ENCODE data around the gene CRYBB1. TPM values are rescaled to one million over a fixed set of nuclear protein-coding genes. Genes with fewer than 3 reads are reported as not detected.
"Not testable (repeated sequence)": the region's sequence is repeated elsewhere in the genome, so short reads cannot be mapped to it uniquely, and the experiment has no call there.

Gene CRYBB1
- polyA plus RNA-seq, 1 of the 3 experiments (the other 2 are of a cell fraction): 0.05 TPM

DNA sequence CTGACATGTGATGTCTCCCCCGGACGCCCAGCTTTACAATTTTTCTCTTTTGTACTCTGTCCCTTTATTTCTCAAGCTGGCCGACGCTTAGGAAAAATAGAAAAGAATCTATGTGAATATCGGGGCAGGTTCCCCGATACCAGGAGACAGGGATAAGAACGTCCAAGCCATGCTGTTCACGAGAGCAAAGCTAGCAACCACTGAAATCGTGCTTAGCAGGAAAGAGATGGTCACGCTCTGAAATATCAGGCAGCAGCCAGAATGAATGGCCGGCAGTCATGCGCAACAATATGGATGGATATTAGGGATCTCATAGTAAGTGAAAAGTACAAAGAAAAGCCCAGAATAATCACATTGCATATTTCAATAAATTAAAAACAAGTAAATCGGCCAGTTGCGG lies 3.5 kb downstream of the CRYBB1 start:
- H3K9me2 ChIP-seq: no peaks in the 10 kb centered on the region
- no peaks in the 10 kb centered on the region; the same call in 1 of the 2 replicates for H3K27me3 ChIP-seq (ENCODE audit: insufficient read depth)
- no peak overlapping the region for H3K27ac ChIP-seq (ENCODE audit: low read depth in 2 of 2, low read length in 1 of 2)
- H2AFZ ChIP-seq (ENCODE audit: low read depth): no peak overlapping the region
- peaks cover 11 to 27% of the 10 kb centered on the region in 2 experiments for H3K4me1 ChIP-seq (ENCODE audit: control insufficient read depth in 1 of 2, insufficient read depth in 2 of 2, low read depth in 1 of 2, low read length in 1 of 2)
- no peaks in the 10 kb centered on the region for H4K20me1 ChIP-seq (ENCODE audit: insufficient read depth)
- H3K9ac ChIP-seq: no peak overlapping the region
- CTCF ChIA-PET: no interaction called here
- H3K4me2 ChIP-seq: no peak overlapping the region
- TF ChIP-seq RXRA (IDR thresholded peaks at IDR 0.05; ENCODE audit: borderline replicate concordance, low read depth) (no peak), JUND (IDR thresholded peaks at IDR 0.05) (no peak), FOSL2 (IDR thresholded peaks at IDR 0.05; ENCODE audit: borderline replicate concordance, low read depth) (no peak), GATA2 (CRISPR knock-in tag; IDR thresholded peaks at IDR 0.05) (no peak), TAF1 (IDR thresholded peaks at IDR 0.05; ENCODE audit: borderline replicate concordance, low read depth, low read length) (no peak), GABPA (IDR thresholded peaks at IDR 0.05; ENCODE audit: low read depth) (no peak), SMC3 (IDR thresholded peaks at IDR 0.05; ENCODE audit: low read depth, low read length) (no peak), NFIC (IDR thresholded peaks at IDR 0.05; ENCODE audit: borderline replicate concordance) (no peak), EP300 (IDR thresholded peaks at IDR 0.05; ENCODE audit: borderline replicate concordance in 1 of 2, low read depth in 1 of 2, low read length in 1 of 2) (no peak)
- TF ChIP-seq, protein P1, sequence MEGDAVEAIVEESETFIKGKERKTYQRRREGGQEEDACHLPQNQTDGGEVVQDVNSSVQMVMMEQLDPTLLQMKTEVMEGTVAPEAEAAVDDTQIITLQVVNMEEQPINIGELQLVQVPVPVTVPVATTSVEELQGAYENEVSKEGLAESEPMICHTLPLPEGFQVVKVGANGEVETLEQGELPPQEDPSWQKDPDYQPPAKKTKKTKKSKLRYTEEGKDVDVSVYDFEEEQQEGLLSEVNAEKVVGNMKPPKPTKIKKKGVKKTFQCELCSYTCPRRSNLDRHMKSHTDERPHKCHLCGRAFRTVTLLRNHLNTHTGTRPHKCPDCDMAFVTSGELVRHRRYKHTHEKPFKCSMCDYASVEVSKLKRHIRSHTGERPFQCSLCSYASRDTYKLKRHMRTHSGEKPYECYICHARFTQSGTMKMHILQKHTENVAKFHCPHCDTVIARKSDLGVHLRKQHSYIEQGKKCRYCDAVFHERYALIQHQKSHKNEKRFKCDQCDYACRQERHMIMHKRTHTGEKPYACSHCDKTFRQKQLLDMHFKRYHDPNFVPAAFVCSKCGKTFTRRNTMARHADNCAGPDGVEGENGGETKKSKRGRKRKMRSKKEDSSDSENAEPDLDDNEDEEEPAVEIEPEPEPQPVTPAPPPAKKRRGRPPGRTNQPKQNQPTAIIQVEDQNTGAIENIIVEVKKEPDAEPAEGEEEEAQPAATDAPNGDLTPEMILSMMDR (IDR thresholded peaks at IDR 0.05): no peak
- H3K4me3 ChIP-seq (ENCODE audit: low read depth in 2 of 2, low read length in 1 of 2): no peak overlapping the region
- POLR2A ChIA-PET: no interaction called here
- H3K36me3 ChIP-seq (replicated peaks in 1 of 2; ENCODE audit: control insufficient read depth in 1 of 2, insufficient read depth in 2 of 2, low read length in 1 of 2): no peaks in the 10 kb centered on the region
- H3F3A ChIP-seq (replicated peaks; ENCODE audit: insufficient read depth): no peaks in the 10 kb centered on the region
- H3K79me2 ChIP-seq (ENCODE audit: insufficient read depth): no peaks in the 10 kb centered on the region
- WGBS (ENCODE audit: low lambda C conversion rate): 80% methylated on average over 14 of the region's 14 CpGs
- DNase-seq: no peak
- no peaks in the 10 kb centered on the region for H3K9me3 ChIP-seq

DNA sequence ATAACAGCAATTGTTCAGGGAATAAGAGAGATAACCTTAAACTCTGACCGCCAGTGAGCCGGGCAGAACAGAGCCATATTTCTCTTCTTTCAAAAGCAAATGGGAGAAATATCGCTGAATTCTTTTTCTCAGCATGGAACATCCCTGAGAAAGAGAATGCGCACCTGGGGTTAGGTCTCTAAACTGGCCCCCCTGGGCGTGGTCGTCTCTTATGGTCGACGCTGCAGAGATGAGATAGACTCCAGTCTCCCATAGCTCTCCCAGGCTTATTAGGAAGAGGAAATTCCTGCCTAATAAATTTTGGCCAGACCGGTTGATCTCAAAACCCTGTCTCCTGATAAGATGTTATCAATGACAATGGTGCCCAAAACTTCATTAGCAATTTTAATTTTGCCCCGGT lies 4.1 kb downstream of the CRYBB1 start:
- H3K27ac ChIP-seq (ENCODE audit: low read depth in 2 of 2, low read length in 1 of 2); H3K9me2 ChIP-seq: not testable (repeated sequence)

DNA sequence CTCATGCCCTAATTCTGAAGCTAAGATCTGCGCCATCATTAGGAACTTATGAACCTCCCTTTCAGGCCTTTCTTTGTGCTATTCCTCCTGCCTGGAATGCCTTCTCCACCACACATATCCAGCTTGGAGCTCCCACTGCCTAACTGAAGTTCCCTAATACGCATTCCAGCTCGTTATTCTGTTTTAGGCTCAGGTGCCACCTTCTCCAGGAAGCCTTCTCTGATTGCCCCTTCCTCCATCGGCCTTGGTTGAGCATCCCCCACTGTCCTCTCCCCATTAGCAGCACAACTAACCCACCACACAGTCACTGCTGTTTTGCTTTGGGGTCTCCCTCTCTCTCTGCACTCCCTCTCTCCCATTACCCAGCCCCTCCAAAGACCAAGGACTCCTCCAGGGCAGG lies 5.2 kb downstream of the CRYBB1 start:
- no peaks in the 10 kb centered on the region for H3K9me3 ChIP-seq
- ChIA-PET CTCF (no interaction called here), POLR2A (no interaction called here)
- 83% methylated on average over 4 of the region's 4 CpGs for WGBS (ENCODE audit: low lambda C conversion rate)
- H3K9me2 ChIP-seq: no peaks in the 10 kb centered on the region
- H3K79me2 ChIP-seq (ENCODE audit: insufficient read depth): no peaks in the 10 kb centered on the region
- no peak overlapping the region for H3K9ac ChIP-seq
- H3K27me3 ChIP-seq (ENCODE audit: insufficient read depth): no peaks in the 10 kb centered on the region; the same call in 1 of the 2 replicates
- no peak overlapping the region for H3K4me2 ChIP-seq
- no peak overlapping the region for H3K4me3 ChIP-seq (ENCODE audit: low read depth in 2 of 2, low read length in 1 of 2)
- no peak overlapping the region for H2AFZ ChIP-seq (ENCODE audit: low read depth)
- no peak for DNase-seq
- no peak overlapping the region for H3K27ac ChIP-seq (ENCODE audit: low read depth in 2 of 2, low read length in 1 of 2)
- peaks cover 11 to 19% of the 10 kb centered on the region in 2 experiments for H3K4me1 ChIP-seq (ENCODE audit: control insufficient read depth in 1 of 2, insufficient read depth in 2 of 2, low read depth in 1 of 2, low read length in 1 of 2)
- H3F3A ChIP-seq (replicated peaks; ENCODE audit: insufficient read depth): no peaks in the 10 kb centered on the region
- H3K36me3 ChIP-seq (replicated peaks in 1 of 2; ENCODE audit: control insufficient read depth in 1 of 2, insufficient read depth in 2 of 2, low read length in 1 of 2): no peaks in the 10 kb centered on the region
- no peaks in the 10 kb centered on the region for H4K20me1 ChIP-seq (ENCODE audit: insufficient read depth)
- TF ChIP-seq CHD2 (IDR thresholded peaks at IDR 0.05; ENCODE audit: low read length, partially characterized antibody) (no peak), YY1 (IDR thresholded peaks at IDR 0.05; ENCODE audit: low read depth) (no peak), EZH2phosphoT487 (IDR thresholded peaks at IDR 0.05; ENCODE audit: borderline replicate concordance, low read depth) (no peak), ELF1 (IDR thresholded peaks at IDR 0.05) (no peak), NFIC (IDR thresholded peaks at IDR 0.05; ENCODE audit: borderline replicate concordance) (no peak), TAF1 (IDR thresholded peaks at IDR 0.05; ENCODE audit: borderline replicate concordance, low read depth, low read length) (no peak), RFX5 (IDR thresholded peaks at IDR 0.05; ENCODE audit: low read length) (no peak), TEAD4 (IDR thresholded peaks at IDR 0.05; ENCODE audit: borderline replicate concordance, insufficient read depth) (no peak)
- TF ChIP-seq, protein P1 (IDR thresholded peaks at IDR 0.05): no peak
- TF ChIP-seq, protein P2, sequence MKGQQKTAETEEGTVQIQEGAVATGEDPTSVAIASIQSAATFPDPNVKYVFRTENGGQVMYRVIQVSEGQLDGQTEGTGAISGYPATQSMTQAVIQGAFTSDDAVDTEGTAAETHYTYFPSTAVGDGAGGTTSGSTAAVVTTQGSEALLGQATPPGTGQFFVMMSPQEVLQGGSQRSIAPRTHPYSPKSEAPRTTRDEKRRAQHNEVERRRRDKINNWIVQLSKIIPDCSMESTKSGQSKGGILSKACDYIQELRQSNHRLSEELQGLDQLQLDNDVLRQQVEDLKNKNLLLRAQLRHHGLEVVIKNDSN (IDR thresholded peaks at IDR 0.05; ENCODE audit: borderline replicate concordance, low read depth): no peak

More for the DNA sequence above, 4.1 kb downstream of the CRYBB1 start:
- H4K20me1 ChIP-seq (ENCODE audit: insufficient read depth); CTCF ChIA-PET; H2AFZ ChIP-seq (ENCODE audit: low read depth); H3K79me2 ChIP-seq (ENCODE audit: insufficient read depth); H3F3A ChIP-seq (replicated peaks; ENCODE audit: insufficient read depth); H3K9ac ChIP-seq; DNase-seq; H3K9me3 ChIP-seq; H3K4me3 ChIP-seq (ENCODE audit: low read depth in 2 of 2, low read length in 1 of 2); H3K36me3 ChIP-seq (replicated peaks in 1 of 2; ENCODE audit: control insufficient read depth in 1 of 2, insufficient read depth in 2 of 2, low read length in 1 of 2); H3K4me2 ChIP-seq; POLR2A ChIA-PET; H3K27me3 ChIP-seq (ENCODE audit: insufficient read depth): not testable (repeated sequence)
- WGBS (ENCODE audit: low lambda C conversion rate): 48% methylated on average over 8 of the region's 10 CpGs
- peaks cover 11 to 27% of the 10 kb centered on the region in 2 experiments for H3K4me1 ChIP-seq (ENCODE audit: control insufficient read depth in 1 of 2, insufficient read depth in 2 of 2, low read depth in 1 of 2, low read length in 1 of 2)
